K562 (cell line): ENCODE measurements around the gene MACF1.

Experiments
- CTCF ChIP-seq, 3 experiments: IDR thresholded peaks in 2 of 3; conservative IDR thresholded peaks in 1 of 3; 2 replicates each; pipeline ENCODE4 v1.5.1; 2011 to 2012; ENCODE audit warnings: low read length in 3 of 3, mild to moderate bottlenecking in 3 of 3, control low read depth in 2 of 3, improper control_type of control experiment in 1 of 3, inconsistent platforms in 1 of 3, low read depth in 1 of 3, mixed read lengths in 1 of 3, moderate library complexity in 1 of 3; ENCODE audit not compliant: insufficient read depth in 2 of 3
- IRF2 ChIP-seq: sonication (generic); formaldehyde crosslinking; IDR thresholded peaks from 2 replicates; pipeline ENCODE4 v1.8.1; 2022; ENCODE audit warnings: mild to moderate bottlenecking, missing genetic modification reagents
- POLR2A ChIP-seq: fragments of 450-650 bp; conservative IDR thresholded peaks from 2 replicates; pipeline ENCODE4 v1.6.1; 2016
- SUPT5H ChIP-seq: fragments of 450-650 bp; IDR thresholded peaks from 2 replicates; pipeline ENCODE4 v1.6.1; 2016

GRCh38 chr1:39292401-39292800 lies 87.9 kb downstream of the MACF1 start:
- TF ChIP-seq SUPT5H = no peak
- no peak for TF ChIP-seq IRF2 (CRISPR knock-in tag)
- TF ChIP-seq POLR2A = no peak
- no peak for TF ChIP-seq CTCF (IDR thresholded peaks at IDR 0.05 in 2 of 3, conservative IDR thresholded peaks at IDR 0.05 in 1 of 3; ENCODE audit: insufficient read depth in 2 of 3, low read depth in 1 of 3, low read length in 3 of 3)
